NCI-H2196 (cell line): ENCODE measurements around the gene PKM.

Source experiments
- DNase-seq: peaks from one replicate; lab custom pipeline; 2025; ENCODE audit not compliant: unreplicated experiment; lab: John Stamatoyannopoulos, UW

The PKM gene

DNA sequence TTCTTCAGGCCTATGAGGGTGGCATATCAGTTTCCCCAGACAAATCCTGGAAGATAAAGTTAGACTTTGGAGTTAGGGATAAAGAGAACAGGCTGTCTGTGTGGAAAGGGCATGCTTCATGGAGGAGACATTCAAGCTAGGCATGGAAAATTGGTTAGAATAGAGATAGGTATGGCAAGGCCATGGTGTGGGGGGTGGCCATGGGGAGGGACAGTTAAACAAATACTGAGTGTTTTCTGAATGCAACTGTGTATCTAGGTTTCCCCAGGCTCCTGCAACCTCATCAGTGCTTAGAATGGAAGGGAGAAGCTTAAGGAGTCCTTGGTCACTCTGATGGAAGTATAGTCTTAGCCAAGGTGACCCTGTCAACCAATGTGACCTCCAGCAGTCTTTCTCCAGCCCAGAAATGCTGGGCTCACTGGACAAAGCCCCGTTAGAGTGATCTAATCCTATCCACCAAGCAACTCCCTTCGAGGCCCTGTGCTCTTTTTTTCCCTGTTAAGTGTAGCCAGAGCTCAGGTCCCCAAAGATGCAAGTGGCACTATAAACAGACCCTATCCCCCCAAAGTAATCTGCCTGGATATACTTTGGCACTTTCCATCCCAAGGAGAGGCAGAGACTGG is 5.5 kb upstream of the PKM start:
- DNase-seq: no peak

DNA sequence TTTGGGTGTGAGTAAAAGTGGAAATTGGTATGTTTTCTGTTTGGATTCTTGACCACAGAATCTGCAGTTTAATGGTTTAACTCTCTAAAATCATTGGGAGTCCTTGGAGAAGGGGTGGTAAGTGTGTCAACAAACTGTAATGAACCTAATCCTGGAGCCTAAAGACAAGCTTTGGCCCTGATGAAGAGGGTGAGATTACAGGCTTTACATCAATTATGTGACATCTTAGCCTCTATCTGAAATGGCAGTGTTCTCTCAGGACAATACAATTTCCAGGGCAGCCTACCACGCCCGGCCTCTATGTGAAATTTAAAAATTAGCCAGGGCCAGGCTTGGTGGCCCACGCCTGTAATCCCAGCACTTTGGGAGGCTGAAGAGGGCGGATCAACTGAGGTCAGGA is 4.3 kb upstream of the PKM start:
- DNase-seq: no peak

- DNase-seq: no peak
Observed at GRCh38 chr15:72233769-72234168, 2.8 kb upstream of the PKM start.

DNA sequence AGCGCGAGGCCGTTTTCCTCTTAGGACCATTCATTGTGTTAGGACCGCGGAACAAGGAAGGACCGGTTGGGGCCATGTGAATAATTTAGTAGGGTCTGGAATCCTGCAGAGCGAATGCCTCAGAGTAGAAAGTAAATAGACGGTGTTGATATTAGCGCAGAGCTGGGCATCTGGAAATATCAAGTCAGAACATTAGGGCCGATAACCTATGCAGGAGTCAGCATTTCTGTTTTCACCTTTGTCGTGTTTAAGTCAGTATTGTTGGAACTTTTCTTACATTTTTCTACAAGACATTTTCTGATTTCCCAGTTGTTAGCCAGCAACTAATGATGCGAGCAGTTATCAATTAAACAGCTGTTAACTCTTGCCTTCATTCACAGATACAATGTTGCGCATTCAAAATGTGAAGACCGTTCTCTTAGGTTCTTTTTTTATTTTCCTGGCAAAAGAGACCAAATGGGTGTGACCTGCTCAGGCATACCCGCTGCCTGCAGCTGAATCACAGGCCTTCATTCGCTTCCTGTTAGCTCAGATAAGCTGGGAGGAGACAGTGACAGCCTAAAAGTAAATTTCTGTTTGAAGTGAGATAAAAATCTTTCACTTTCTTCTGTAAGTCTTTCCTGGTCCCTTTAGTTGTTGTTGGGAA is 966 bp upstream of the PKM start:
- DNase-seq: peak; percentile 39

- peak; percentile 54 for DNase-seq
Observed at GRCh38 chr15:72230197-72231065, 559 bp downstream of the PKM start.

DNA sequence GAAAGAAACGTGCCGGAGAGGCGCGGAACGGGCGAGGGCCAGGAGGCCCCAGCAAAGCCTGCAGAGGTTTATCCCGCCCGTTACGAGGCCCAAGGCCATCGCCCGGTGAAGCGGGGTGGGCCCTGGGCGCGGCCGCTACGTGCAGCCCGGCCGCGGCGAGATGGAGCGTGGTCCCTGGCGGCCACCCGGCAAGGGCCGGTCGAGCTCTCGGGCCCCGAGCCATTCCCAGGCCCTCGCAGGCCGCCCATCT is 1.1 kb downstream of the PKM start:
- no peak for DNase-seq

DNA sequence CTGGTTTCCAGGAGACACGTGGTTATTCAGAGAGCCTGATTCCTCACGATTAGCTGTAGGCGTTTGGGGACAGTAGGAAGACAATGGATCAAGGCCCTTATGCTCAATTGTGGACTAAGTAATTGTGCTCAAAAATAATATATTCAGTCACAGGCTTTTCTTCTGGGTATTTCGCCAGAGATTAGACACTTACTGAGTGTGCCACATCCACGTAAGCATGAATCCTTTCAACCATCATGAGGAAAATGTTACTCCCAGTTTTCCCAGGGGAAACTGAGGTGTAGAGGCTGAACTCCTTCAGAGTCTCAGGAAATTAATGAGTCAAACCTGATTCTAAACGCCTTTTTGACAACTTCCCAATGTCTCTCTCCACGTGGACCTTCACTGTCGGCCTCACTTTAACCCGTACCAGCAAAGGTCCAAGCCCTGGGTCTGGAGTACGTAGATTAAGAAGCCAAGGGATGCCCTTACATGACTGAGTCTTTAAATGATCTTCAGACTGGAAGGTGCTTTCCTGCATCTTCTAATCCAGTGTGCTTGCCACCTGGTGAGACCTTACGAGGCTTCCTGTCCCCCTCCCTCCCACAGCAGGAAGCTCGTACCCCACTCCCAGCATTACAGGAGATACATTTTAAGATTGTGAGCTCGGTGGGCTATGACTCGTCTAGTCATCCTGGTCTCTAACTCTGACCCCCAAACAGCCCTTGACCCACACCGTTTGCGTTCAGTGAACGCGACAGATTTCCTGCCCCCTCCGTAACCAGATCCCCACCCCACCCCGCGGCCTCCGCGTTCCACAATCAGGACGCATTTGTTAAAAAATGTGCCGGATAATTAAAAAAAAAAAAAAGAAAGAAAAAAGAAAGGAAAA is 1.7 kb downstream of the PKM start:
- no peak for DNase-seq

- DNase-seq: no peak
Observed at GRCh38 chr15:72227720-72228119, 3.3 kb downstream of the PKM start.

DNA sequence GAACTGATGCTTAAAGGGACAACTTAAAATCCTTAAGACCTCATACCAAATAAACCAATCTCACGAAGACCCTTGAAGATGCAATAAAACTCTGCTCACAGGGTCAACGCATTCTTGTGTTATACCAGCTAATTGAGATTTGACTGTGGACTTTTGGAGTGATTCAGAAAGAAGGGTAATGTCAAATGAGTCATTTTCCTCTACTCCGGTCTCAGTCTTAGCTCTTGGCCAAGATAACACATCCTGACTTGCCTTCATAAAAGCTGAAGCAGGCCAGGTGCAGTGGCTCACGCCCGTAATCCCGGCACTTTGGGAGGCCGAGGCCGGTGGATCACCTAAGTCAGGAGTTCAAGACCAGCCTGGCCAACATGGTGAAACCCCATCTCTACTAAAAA is 3.8 kb downstream of the PKM start:
- no peak for DNase-seq

GRCh38 chr15:72223278-72223677 is 7.7 kb downstream of the PKM start:
- DNase-seq: no peak

- DNase-seq: peak; percentile 42
Observed at GRCh38 chr15:72222393-72222792, 8.6 kb downstream of the PKM start.

DNA sequence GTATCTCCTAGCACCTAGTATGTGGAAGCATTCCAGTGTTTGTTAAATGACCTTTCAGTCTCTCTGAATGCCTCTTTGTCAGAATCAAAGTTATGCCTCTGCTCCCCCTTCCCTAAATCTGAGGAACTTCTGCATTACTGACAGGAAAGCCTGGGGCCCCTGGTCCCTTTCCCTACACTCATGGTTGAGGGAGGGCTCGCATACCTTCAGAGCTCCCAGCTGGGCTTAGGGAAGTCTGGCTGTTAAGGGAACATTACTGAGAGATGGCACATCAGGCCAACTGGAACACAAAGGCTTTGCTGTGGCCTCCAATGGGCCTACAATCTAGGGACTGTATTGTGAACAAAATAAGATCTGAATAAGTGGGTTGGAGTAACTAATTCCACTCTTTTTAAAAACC is 10.3 kb downstream of the PKM start:
- no peak for DNase-seq

DNA sequence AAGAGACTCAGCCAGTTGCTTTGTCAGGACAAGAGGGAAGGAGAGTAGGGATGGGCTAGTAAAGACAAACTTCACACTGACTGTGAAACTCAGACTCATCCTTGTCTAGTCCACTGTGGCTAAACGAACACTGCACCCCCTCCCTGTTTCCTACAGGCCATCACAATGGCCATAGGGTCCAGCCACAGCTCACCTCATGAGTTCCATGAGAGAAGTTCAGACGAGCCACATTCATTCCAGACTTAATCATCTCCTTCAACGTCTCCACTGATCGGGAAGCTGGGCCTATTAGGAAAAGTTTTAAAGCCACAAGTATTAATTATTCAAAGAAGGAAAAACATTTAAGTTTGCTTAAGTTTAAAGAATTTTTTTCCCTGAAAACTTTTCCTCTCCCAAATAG is 13.8 kb downstream of the PKM start:
- no peak for DNase-seq

- DNase-seq: no peak
Observed at GRCh38 chr15:72216079-72216478, 14.9 kb downstream of the PKM start.

- DNase-seq: no peak
Observed at GRCh38 chr15:72207558-72208085, 23.4 kb downstream of the PKM start.

DNA sequence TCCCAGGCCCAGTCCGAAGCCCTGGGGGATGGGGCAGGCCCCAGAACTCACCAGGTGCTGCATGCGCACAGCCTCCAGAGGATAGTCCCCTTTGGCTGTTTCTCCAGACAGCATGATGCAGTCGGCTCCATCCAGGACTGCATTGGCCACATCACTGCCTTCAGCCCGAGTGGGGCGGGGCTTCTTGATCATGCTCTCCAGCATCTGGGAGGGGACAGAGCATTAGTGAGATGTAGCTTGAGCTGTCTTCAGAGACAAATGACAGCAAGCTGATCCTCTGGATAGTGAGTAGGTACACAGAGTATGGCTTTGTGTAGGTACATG is 24.4 kb downstream of the PKM start:
- DNase-seq: no peak

DNA sequence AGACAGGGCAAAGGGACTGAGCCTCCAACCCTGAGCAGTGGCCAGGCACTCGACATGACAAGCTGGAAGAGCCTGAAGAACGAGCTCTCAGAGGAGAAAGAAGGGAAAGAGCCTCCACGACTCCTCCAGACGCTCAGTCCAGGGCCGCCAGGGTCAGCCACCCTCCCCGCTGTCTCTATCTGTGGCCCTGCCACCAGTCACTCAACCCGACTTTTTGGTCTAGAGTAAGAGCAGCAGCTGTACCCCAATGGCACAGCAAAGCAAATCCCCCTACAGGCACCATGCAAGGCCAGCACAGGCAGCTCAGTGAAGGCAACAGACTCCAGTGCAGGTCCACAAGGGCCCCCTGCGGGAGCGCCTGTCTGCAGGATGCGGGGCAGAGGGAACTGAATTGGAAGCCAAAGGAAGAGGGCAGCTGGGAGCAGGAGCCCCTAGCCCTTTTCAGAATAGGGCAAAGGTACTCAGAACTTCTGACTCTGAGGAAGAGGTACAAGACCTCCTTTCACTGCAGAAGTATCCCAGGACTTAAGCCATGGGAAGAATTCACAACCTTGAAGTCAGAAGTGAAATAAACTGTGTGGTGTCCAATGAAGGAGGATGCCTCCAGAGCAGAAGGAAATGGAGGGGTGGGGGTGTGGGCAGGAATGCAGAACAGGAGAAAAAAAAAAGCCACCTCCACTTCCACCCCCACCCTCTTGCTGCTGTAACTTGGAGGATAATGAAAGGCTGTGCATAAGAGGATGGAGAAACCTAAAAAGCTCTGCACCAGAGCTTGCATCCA is 24.9 kb downstream of the PKM start:
- no peak for DNase-seq

DNA sequence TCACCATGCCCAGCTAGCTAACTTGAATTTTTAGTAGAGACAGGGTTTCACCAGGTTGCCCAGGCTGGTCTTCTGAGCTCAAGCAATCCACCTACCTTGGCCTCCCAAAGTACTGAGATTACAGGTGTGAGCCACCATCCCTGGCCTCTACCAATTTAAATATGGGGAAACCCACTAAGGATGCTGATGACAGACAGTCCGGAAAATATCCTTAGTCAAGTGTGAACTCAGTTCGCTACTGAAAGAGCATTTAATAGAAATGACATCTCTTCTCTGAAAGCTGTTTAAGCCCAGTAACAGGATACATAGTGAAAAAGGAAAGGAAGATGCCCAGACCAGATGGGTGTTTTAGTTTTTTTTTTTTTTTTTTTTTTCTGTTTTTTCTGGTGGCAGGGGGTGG is 25.7 kb downstream of the PKM start:
- DNase-seq: no peak

DNA sequence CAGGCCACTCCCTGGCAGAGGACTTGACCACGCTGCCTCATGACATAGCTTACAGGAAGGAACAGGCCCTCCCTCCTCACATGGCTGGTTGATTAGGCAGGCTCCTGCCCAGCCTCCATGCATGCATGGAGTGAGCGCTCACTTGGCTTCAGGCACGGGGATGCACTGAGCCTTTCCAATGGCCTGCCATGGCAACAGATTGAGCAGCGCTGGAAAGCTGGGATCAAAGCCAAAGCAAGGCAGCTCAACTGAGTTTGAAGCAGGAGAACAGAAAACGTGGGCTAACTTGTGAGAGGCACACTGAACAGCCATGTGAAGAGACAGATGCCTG is 27.5 kb downstream of the PKM start:
- peak; percentile 88 for DNase-seq

DNA sequence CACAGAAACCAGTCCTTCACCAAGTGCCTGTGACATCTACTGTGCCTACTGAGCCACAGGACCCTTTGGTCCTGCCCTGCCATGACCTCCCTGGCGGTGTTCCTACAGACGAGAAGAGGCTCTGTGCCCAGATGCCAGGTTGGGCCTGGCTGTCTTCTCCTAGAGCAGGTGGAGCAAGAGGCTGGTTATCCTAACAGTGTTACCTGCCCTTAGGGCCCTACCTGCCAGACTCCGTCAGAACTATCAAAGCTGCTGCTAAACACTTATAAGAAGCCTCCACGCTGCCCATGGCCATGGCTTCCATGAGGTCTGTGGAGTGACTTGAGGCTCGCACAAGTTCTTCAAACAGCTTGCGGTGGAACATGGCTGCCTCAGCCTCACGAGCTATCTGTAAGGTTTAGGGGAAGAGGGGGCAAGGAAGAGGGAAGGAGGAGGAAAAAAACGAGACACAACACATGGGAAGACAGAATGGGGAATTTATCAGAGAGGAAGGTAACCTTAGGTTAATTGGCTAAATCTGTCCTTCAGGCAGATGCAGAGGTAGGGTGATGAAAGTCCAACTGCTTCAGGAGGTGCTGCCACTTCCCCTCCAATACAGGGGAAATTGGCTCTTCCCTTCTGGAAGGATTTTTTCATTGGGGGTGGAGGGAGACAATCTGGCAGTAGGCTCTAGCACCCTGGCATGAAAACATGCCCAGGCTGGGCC is 28.0 kb downstream of the PKM start:
- no peak for DNase-seq
